GM12801 (cell line): ENCODE results near the gene STX8.

Experiments used
- CTCF ChIP-seq: IDR thresholded peaks from one replicate; pipeline ENCODE4 v1.5.1; 2011; ENCODE audit warnings: control low read depth; ENCODE audit not compliant: insufficient read length; ENCODE audit errors: extremely low read depth

Gene STX8

DNA sequence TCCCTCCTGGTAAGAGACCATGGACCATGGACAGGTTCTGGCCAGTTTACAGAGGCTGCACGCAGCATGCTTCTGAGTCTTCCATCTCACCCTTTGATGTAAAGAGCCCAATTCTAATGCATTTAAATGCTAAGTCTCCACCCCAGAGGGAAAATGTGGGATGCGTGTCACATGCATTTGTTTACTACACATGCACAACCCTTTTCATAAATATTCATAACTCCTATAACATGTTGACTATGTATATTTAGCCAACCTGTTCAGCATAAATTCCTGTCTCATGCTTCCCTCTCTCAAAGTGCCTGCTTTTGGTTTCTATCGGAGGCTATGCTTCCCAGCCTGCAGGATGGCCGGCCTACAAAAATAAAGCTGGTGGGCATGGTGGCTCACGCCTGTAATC is 260.3 kb downstream of the STX8 start:
- no peak for TF ChIP-seq CTCF

DNA sequence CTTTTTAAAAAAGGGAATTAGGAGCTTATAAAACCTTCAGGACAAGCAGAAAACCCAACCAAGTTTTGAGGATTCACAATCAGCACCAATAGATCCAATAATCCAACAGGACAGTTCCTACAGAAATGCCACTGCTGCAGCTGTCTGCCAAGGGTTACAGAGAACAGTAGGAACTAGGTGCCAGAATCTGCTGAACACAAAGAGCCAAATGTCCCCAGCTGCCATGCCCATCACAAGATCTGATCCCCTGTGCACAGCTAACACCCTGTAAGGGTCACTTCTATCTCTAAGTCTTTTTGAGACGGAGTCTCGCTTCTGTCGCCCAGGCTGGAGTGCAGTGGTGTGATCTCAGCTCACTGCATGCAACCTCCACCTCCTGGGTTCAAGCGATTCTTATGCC is 262.3 kb downstream of the STX8 start:
- no peak for TF ChIP-seq CTCF

DNA sequence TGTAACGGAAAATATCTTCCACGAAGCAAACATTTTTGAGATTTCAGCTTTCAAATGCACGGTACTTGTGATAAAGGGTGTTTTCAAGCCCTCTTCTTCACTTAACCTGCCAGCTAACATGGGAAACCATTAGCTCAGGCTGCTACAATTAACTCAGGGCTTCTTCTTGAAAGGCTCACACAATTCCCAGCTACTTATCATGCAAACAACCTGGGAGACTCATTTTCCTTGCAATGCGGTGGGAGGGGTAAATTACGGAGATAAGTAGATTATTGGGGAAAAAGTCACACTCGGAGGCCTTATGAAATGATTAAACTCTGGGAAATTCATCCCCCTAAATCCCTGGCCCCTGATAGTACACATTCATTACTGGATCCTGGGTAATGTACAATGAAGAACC is 266.4 kb downstream of the STX8 start:
- TF ChIP-seq CTCF, result no peak

- TF ChIP-seq CTCF, result no peak
Measured at GRCh38 chr17:9308069-9308468, 267.6 kb downstream of the STX8 start.

- no peak for TF ChIP-seq CTCF
Measured at GRCh38 chr17:9307313-9307998, 268.2 kb downstream of the STX8 start.

DNA sequence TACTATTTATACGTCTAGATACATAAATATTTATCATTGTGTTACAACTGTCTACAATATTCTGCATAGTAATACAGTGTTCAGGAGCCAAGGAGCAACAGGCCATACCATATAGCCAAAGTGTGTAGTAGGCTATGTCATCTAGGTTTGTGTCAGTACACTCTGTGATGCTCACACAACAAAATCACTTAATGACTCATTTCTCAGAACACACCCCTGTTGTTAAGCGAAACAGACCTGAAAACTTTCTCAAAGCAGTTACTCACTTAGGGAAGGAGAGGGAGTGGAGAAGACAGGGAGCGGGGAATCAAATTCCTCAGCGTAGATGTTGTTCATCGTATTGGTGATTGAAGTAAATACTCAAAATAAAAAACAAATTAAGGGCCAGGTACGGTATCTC is 269.5 kb downstream of the STX8 start:
- TF ChIP-seq CTCF, result no peak

GRCh38 chr17:9299695-9300094 is 275.9 kb downstream of the STX8 start:
- TF ChIP-seq CTCF, result no peak
